A673 (cell line): ENCODE results near the gene ALDH3B2.
"Not testable (repeated sequence)": the region's sequence is repeated elsewhere in the genome, so short reads cannot be mapped to it uniquely, and the experiment has no call there.

Experiments used
- CTCF ChIP-seq: fragments of 300-800, 200-600 bp; sonication (generic); conservative IDR thresholded peaks from 2 replicates; pipeline ENCODE4 v1.5.1; 2017; ENCODE audit warnings: low read depth, mild to moderate bottlenecking, antibody characterized with exemption, low read length, moderate library complexity, mixed read lengths
- EZH2 ChIP-seq: fragments of 200-600 bp; sonication (generic); IDR thresholded peaks from 2 replicates; pipeline ENCODE4 v1.6.1; 2017; ENCODE audit warnings: borderline replicate concordance, low read depth, mild to moderate bottlenecking, mixed read lengths, antibody characterized with exemption, low read length; ENCODE audit not compliant: poor library complexity, severe bottlenecking

GRCh38 chr11:67703709-67704108 is 29.3 kb upstream of the ALDH3B2 start:
- not testable (repeated sequence) for TF ChIP-seq EZH2, CTCF
